Heart left ventricle (tissue), 16 donors: ENCODE data around the gene TEX13C. TPM values are rescaled to one million over a fixed set of nuclear protein-coding genes. Genes with fewer than 3 reads are reported as not detected.
"Not testable (repeated sequence)": the region's sequence is repeated elsewhere in the genome, so short reads cannot be mapped to it uniquely, and the experiment has no call there.

Source experiments
- ATAC-seq, 4 donors: fragments of 200-7000 bp; cut with Tn5 transposase; one replicate each; pipeline ENCODE4 v1.9.1; 2020 to 2022; ENCODE audit warnings: moderate library complexity in 4 of 4, mild to moderate bottlenecking in 3 of 4, moderate number of reproducible peaks in 1 of 4
- DNase-seq, 5 donors: peaks; one replicate each; pipeline ENCODE4 v3.0.0-alpha.2; 2020
- H3K27ac ChIP-seq, 12 donors: fragments of 200-600 bp; sonication (generic) in 4 of 12; one replicate each; pipeline versions ENCODE4 v1.5.0 to v1.8.0; 2016 to 2022; ENCODE audit warnings: mild to moderate bottlenecking in 2 of 12
- H3K27me3 ChIP-seq, 9 donors: fragments of 200-600 bp; sonication (generic) in 2 of 9; one replicate each; pipeline versions ENCODE4 v1.5.1 to v1.8.0; 2016 to 2022; ENCODE audit warnings: mild to moderate bottlenecking in 3 of 9
- H3K36me3 ChIP-seq, 9 donors: fragments of 200-600 bp; sonication (generic) in 2 of 9; one replicate each; pipeline versions ENCODE4 v1.5.0 to v1.8.0; 2018 to 2022; ENCODE audit warnings: mild to moderate bottlenecking in 2 of 9
- H3K4me1 ChIP-seq, 12 donors: fragments of 200-600 bp; sonication (generic) in 4 of 12; one replicate each; pipeline versions ENCODE4 v1.5.0 to v1.8.0; 2016 to 2022; ENCODE audit warnings: mild to moderate bottlenecking in 3 of 12
- H3K4me3 ChIP-seq, 12 donors: fragments of 200-600 bp; sonication (generic) in 4 of 12; one replicate each; pipeline versions ENCODE4 v1.5.0 to v1.8.0; 2017 to 2022; ENCODE audit warnings: mild to moderate bottlenecking in 9 of 12, moderate library complexity in 4 of 12
- H3K9me3 ChIP-seq, 12 donors: fragments of 200-600 bp; sonication (generic) in 4 of 12; one replicate each; pipeline versions ENCODE4 v1.5.0 to v1.8.0; 2016 to 2022; ENCODE audit warnings: mild to moderate bottlenecking in 1 of 12
- POLR2A ChIP-seq, 2 donors: fragments of 450-650 bp; IDR thresholded peaks; one replicate each; pipeline ENCODE4 v1.6.1; 2017; ENCODE audit warnings: antibody characterized with exemption in 2 of 2, mild to moderate bottlenecking in 2 of 2, moderate library complexity in 2 of 2
- WGBS, 4 donors: extraction: QIAGEN DNeasy Blood & Tissue Kit in 2 of 4; methylation state at CpG; one replicate each; pipeline versions ENCODE4 v1.1.5 to v1.1.7; 2013 to 2018; 5-methylcytosine and 5-hydroxymethylcytosine counted together
- intact Hi-C, 10 donors: fragments of 100-400 bp; cut with DNase I; formaldehyde crosslinking; loops; one replicate each; pipeline versions ENCODE4 v1.11.1 to v1.14.2; 2022
- polyA plus RNA-seq, 2 donors: library from polyadenylated mRNA; stranded (reverse); fragments of 200-250 nt; gene quantifications; one replicate each; pipeline ENCODE4 v1.2.3, GENCODE V29; 2013
- total RNA-seq, 9 donors: library from RNA; depleted of rRNA in 2 of 9; stranded (reverse); fragments of >200 nt in 2 of 9; fragmentation: NEBNext Ultra II Directional in 3 of 9; extraction: Animal tissue kit (Norgen Biotek cat#: 25700) in 3 of 9; gene quantifications; one replicate each; pipeline versions ENCODE4 v1.1.0 to v1.2.4, GENCODE V29; 2016 to 2023
- TF ChIP-seq, protein P1 (sequence below), 12 donors: fragments of 200-600 bp; sonication (generic) in 4 of 12; IDR thresholded peaks; one replicate each; pipeline versions ENCODE4 v1.5.0 to v1.8.0; 2018 to 2022; ENCODE audit warnings: antibody characterized with exemption in 12 of 12, mild to moderate bottlenecking in 5 of 12
- donor health status: ischemic (EF 13 %, LVEDD 7.1; RV severe dilation, severe dysfunction).
- donor health status: healthy with polysubstance abuse.
- donor health status: DM: no; HTN: yes; CAD: no.
- donor health status: DM: no; HTN: no; CAD: no.
- donor health status: ischemic (EF 25% LVEDD 6.9; RV normal size, moderate dysfunction).
- donor health status: ischemic (EF 25% LVEDD 5.7; RV mildly dilated, moderate dysfunction).
- donor health status: healthy.
- donor health status: DM: yes; HTN: yes; CAD: no.
- donor health status: ischemic (EF 35%, LVEDD 5.7; RV mildly dilated, moderate dysfunction).
- donor health status: nonischemic (EF 11% LVEDD 7.7; RV severe dilation, severe dysfunction).
- donor health status: DM: yes; HTN: yes; CAD: no.
- donor health status: PGD.
- donor health status: ischemic (EF 29% LVEDD 5.4; RV normal size, mild dysfunction).
- donor health status: nonischemic (EF 23%, LVEDD 6.1; RV moderate dilation, normal function).

The TEX13C gene
- total and polyA plus RNA-seq, 11 donors: not detected

DNA sequence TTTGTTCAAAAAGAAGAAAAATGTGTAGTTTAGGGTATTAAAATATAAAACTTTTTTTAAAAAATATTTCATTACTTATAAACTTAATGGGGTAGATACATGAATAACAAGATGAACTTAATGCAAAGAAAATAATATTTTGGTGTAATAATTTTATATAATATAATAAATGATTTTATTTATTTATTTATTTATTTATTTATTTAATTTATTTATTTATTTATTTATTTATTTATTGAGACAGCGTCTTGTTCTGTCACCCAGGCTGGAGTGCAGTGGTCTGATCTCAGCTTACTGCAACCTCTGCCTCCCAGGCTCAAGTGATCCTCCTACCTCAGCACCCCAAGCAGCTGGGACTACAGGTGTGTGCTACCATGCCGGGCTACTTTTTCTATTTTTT lies 20.8 kb upstream of the TEX13C start:
- Histone ChIP-seq H3K27ac (no peak overlapping the region), H3K27me3 (no peaks in the 10 kb centered on the region), H3K4me3 (no peak overlapping the region), H3K9me3 (no peaks in the 10 kb centered on the region), H3K4me1 (peaks cover 0 to 9% (median 0%) of the 10 kb centered on the region in 12 donors), H3K36me3 (no peaks in the 10 kb centered on the region)
- 61 to 91% (median 76%) methylated on average over 2 of the region's 2 CpGs for WGBS, 4 donors
- DNase-seq (no peak), ATAC-seq (no peak)
- no peak for TF ChIP-seq POLR2A (IDR thresholded peaks at IDR 0.05)
- TF ChIP-seq, protein P1, sequence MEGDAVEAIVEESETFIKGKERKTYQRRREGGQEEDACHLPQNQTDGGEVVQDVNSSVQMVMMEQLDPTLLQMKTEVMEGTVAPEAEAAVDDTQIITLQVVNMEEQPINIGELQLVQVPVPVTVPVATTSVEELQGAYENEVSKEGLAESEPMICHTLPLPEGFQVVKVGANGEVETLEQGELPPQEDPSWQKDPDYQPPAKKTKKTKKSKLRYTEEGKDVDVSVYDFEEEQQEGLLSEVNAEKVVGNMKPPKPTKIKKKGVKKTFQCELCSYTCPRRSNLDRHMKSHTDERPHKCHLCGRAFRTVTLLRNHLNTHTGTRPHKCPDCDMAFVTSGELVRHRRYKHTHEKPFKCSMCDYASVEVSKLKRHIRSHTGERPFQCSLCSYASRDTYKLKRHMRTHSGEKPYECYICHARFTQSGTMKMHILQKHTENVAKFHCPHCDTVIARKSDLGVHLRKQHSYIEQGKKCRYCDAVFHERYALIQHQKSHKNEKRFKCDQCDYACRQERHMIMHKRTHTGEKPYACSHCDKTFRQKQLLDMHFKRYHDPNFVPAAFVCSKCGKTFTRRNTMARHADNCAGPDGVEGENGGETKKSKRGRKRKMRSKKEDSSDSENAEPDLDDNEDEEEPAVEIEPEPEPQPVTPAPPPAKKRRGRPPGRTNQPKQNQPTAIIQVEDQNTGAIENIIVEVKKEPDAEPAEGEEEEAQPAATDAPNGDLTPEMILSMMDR (IDR thresholded peaks at IDR 0.05): no peak
- intact Hi-C loops: no loop called here

DNA sequence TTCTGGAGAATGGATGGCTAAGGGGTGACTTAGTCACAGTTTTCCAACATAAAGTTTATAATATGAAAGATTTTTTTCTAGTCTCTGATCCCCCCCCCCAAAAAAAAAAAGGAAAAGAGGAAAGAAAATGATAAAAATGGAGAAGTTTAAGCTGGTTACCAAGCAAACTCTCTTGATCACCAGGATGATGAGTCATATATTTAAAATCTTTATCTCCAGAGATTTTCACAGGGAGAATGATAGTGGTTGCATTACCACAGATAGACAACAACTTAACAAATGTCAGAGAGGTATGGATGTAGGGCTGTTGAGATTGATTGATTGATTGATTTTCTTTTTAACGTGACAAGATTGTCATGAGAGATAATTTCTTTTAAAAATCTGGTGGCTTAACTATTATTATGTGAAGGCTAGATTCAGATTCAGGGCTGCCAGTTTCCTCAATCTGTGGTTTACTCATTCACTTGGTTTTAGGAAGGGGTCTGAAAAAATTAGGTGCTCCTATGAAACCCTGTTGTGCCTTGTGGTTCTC lies 13.3 kb upstream of the TEX13C start:
- no peak overlapping the region for H3K27ac ChIP-seq
- no peak overlapping the region for H3K4me3 ChIP-seq
- no peaks in the 10 kb centered on the region for H3K36me3 ChIP-seq
- WGBS, 4 donors: 45 to 64% (median 53%) methylated on average over 1 of the region's 1 CpG
- intact Hi-C loops: no loop called here
- no peak for DNase-seq
- no peak for TF ChIP-seq POLR2A (IDR thresholded peaks at IDR 0.05)
- TF ChIP-seq, protein P1 (IDR thresholded peaks at IDR 0.05): no peak
- no peaks in the 10 kb centered on the region for H3K27me3 ChIP-seq
- H3K4me1 ChIP-seq: no peaks in the 10 kb centered on the region
- no peaks in the 10 kb centered on the region for H3K9me3 ChIP-seq
- ATAC-seq: no peak

DNA sequence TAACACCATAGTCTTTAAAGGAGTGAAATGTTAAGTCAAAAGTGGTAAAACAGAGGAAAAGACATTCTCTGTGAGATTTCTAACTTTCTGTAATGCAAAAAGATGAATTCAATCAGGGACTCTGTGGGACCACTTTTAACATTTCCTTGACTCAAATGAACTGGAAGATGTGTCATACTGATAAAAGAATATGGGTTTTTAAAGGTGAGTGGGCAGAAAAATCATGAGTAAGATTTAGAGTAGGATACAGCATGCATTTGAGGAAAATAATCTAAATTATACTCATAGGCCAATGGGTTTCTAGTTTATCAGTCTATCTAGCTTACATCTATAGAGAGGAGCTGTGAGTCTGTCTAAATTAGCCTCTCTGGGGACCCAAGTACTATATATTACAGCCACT lies 11.0 kb upstream of the TEX13C start:
- TF ChIP-seq POLR2A (IDR thresholded peaks at IDR 0.05): no peak
- TF ChIP-seq, protein P1 (IDR thresholded peaks at IDR 0.05): no peak
- Histone ChIP-seq H3K27me3 (no peaks in the 10 kb centered on the region), H3K27ac (no peak overlapping the region), H3K9me3 (peaks cover 0 to 15% (median 0%) of the 10 kb centered on the region in 12 donors), H3K36me3 (no peaks in the 10 kb centered on the region), H3K4me3 (no peak overlapping the region), H3K4me1 (no peaks in the 10 kb centered on the region)
- ATAC-seq (no peak), DNase-seq (no peak)
- intact Hi-C loops: no loop called here

DNA sequence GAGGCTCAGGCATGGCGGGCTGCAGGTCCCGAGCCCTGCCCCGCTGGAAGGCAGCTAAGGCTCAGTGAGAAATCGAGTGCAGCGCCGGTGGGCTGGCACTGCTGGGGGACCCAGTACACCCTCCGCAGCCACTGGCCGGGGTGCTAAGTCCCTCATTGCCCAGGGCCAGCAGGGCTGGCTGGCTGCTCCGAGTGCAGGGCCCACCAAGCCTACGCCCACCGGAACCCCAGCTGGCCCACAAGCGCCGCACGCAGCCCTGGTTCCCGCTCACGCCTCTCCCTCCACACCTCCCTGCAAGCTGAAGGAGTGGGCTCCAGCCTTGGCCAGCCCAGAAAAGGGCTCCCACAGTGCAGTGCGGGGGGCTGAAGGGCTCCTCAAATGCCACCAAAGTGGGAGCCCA lies 505 bp upstream of the TEX13C start:
- H3K4me1 ChIP-seq, H3K27ac ChIP-seq, H3K9me3 ChIP-seq, intact Hi-C loops, H3K27me3 ChIP-seq, H3K36me3 ChIP-seq, DNase-seq, H3K4me3 ChIP-seq, ATAC-seq: not testable (repeated sequence)
- 87 to 94% (median 92%) methylated on average over 3 to 17 of the region's 17 CpGs for WGBS, 4 donors

DNA sequence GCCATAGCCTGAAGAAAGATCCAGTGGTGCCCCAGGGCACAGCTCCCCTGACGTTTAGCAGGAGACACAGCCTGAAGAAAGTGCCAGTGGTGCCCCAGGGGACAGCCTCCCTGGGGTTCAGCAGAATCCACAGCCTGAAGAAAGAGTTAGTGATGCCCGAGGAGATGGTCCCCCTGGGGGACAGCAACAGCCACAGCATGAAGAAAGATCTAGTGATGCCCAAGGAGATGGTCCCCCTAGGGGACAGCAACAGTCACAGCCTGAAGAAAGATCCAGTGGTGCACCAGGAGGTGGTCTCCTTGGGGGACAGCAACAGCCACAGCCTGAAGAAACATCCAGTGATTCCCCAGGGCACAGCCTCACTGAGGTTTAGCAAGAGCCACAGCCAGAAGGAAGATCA lies 2.8 kb downstream of the TEX13C start:
- H3K27me3 ChIP-seq: no peaks in the 10 kb centered on the region
- ATAC-seq: no peak
- H3K4me3 ChIP-seq: no peak overlapping the region
- WGBS, 4 donors: 38 to 48% (median 46%) methylated on average over 1 to 2 of the region's 2 CpGs
- no peak overlapping the region for H3K27ac ChIP-seq
- no peak for TF ChIP-seq POLR2A (IDR thresholded peaks at IDR 0.05)
- TF ChIP-seq, protein P1 (IDR thresholded peaks at IDR 0.05): no peak
- DNase-seq: no peak
- no peaks in the 10 kb centered on the region for H3K4me1 ChIP-seq
- intact Hi-C loops: no loop called here
- no peaks in the 10 kb centered on the region for H3K36me3 ChIP-seq
- no peaks in the 10 kb centered on the region for H3K9me3 ChIP-seq
